Central memory CD4-positive, alpha-beta T cell (primary cell): ENCODE results near the gene ABCA1.
"Not testable (repeated sequence)": the region's sequence is repeated elsewhere in the genome, so short reads cannot be mapped to it uniquely, and the experiment has no call there.

Experiments used
- DNase-seq: peaks from one replicate; pipeline ENCODE4 v3.0.0; 2022

ABCA1 gene

DNA sequence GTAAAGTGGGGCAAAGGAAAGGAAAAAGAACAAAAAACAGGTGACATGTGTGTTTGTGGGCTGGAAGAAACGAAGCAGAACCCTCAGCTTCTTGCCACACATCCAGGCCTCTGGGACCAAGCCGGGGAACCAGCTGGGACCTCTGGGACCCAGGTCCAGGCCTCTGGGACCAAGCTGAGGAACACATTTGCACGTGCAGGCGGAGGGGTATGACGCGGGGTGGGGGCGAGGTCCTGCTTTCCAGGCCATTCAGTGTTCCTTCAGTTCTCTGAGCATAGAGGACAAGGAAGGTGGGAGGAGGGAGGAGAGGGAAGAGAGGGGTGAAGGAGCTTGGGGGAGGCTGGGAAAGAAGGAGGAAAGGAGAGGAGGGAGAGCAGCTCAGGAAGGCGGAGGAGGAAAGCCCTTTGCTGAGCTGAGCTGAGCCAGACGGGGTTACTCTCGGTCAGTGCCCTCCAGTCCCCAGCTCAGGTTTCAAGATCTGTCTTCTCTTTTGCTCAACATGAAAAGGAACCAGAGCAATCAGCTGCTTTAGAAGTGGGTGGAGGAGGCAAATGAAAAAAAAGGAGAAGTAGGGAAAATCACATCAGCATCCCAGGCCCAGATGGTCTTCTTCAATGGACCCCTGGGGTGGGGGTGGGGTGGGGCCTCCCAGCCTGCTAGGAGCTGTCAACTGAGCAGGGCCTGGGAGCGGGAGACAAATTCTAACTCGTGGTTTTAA, 59.1 kb downstream of the ABCA1 start:
- DNase-seq, result no peak

DNA sequence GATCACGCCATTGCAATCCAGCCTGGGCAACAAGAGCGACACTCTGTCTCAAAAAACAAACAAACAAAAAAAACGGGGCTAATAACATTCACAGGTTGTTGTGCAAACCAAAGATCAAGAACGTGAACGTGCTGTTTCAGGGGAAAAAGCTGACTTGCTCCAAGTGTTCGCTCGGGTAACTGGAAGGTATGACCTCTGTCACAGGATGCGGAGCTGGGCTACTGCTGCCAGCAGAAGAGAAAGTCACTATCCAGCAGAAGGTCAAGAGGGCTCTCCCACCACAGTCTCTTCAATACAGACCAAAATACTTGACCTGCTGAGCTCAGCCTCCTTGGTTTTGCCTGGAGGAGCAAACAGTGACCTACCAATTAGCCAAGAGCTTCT, 59.7 kb downstream of the ABCA1 start:
- DNase-seq, result no peak

DNA sequence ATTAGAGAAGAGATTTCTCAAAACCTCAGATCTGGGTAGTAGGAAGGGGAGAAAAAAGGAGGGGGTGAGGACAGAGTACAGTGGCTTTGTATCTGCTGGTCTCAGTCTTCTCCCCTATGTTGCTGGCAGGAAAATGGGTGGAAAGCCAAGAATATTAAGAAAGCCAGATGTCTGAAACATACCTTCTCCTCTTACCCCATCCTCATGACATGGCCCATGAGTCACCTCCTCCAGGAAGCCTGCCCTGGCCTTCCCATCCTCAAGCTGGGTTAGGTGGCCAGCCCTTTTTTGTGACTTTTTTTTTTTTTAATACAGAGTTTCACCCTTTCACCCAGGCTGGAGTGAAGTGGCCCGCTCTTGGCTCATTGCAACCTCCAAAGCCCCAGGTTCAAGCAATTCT, 61.8 kb downstream of the ABCA1 start:
- DNase-seq, result no peak

DNA sequence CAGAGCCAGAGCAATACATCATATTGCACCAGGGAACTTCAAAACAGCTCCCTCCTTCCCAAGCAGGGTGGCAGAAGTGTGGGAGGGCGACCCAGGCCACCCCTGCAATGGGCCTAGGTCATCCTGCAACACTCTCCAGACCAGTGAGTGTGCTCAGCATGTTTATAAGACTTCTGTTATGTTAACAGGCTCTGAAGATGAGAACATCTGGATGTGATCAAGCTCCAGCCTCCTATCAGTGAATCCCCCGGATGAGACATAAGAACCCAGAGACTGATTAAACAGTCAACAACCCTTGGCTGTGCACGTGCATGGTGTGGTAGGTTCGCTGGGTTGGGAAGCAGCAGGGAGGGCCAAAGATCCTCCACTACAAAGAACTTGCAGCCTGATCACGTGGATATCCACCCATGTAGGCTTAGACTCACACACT, 63.3 kb downstream of the ABCA1 start:
- no peak for DNase-seq

DNA sequence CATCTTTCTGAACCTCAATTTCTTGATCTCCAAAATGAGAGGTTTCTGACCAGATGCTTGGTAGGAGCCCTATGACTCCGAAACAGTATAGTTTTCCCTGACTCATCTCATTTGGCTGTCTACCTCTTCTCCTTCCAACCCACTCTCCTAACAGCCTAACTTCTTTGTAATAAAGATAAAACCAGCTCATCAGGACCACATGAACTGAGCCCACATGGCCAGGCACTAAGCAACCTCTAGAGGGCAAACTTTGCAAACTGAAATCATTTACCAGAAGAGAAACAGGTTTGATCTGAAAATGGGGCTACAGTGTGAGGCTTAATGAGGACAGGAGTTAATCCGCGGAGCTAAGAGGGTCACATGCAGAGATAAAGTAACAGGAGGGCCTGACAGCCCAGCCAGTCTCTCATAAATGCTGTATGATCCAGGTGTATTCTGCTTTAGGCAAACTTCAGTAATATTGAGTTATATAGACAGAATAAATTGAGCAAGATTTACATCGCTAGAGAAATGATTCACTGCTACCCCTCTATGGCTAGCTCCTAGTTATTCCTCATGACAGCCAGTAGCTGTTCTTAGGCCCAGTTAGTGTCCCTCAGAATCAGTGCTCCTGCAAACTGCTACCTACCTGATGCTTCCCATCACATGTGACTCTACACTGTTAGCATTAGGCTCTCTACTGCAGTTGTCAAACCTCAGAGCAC, 64.6 kb downstream of the ABCA1 start:
- peak; percentile 39 for DNase-seq

DNA sequence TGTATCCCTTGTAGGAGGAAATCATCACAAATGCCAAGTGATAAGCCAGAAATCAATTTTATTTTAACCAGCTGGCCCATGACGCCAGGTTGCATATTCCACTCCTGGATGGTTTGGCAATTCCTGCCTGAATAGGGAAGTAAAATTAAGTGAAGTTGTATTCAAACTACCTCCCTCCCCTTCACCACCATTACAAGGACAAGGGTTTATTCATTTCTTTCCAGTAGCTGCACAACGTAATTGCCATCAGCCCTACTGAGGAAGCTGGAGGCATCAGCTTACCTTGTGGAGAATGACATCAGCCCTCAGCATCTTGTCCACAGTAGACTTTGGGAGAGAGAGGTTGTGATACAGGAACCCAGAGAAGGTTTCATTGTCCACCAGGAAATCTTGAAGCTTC, 66.6 kb downstream of the ABCA1 start:
- DNase-seq, result no peak

DNA sequence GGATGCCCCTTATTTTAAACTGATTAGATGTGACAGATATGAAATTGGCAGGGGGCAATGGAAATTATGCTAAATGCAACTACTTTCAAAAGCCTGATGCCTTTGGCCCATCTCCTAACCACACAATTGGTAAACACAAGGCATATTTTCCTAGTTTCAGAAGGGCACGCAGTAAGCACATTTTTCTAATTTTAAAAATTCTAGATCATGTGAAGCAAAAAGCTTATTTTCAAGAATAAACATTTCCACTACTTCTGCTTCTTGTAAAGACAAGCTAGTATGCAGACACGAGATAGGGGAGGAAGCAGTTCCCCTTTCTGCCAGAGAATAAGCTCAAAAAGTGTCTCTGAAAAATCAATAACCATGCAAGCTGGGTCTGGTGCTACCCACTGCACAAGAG, 67.7 kb downstream of the ABCA1 start:
- DNase-seq, result no peak

DNA sequence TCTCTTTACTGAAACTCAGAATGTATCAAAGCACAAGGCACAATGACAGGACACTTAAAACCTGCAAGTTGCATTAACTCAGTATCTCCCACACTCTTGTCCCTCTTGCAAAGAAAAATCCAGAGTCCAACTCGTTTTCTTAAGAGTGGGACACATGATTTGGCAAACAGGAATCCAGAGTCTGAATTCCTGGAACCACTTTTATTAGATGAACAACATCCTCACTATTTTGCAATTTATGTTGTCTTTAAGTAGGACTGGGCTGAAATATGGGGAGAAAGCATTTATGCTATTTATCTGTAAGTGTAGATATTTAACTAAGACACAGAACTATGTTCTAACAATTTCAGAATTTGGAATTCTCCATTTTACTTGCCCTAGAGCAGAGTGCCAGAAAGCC, 69.1 kb downstream of the ABCA1 start:
- DNase-seq, result no peak

DNA sequence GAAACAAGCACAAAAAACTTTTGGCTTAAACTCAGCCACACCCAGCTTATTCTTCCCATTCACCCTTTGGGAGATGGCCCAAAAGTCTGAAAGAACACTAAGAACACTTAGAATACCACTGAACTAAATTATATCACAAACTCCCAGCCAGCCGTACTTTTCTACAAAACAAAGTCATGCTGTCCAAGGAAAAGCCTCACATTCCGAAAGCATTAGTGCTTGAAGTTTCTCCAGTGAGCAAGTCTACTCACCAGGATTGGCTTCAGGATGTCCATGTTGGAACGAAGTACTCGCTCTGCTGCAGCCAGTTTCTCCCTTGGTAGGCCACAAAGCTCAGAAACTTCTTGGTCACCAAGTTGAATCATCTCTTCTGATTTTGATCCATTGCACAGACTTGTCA, 69.7 kb downstream of the ABCA1 start:
- DNase-seq, result no peak

DNA sequence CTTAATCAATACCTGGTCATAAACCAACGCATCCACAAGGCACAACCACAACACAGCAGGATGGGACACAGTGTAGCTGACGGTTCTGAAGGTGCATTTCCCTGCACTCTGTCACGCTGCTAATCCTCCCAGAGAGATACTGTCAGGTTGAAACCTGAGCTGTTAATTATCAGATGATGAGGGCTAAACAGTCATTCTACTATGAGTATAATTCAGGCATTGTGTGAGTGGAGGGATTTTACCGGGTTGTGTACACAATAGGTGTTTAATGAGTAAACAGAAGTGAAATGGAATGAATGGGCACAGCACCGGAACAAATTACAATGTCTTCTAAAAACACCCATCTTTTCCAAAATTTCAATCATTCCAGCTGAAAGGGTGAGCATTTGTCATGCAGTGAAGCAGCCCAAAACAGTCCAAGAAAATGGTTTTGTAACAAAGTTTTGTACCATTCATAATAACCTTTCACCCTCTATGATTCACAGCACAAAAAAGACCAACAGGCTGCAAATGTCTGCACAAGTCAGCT, 71.5 kb downstream of the ABCA1 start:
- no peak for DNase-seq

DNA sequence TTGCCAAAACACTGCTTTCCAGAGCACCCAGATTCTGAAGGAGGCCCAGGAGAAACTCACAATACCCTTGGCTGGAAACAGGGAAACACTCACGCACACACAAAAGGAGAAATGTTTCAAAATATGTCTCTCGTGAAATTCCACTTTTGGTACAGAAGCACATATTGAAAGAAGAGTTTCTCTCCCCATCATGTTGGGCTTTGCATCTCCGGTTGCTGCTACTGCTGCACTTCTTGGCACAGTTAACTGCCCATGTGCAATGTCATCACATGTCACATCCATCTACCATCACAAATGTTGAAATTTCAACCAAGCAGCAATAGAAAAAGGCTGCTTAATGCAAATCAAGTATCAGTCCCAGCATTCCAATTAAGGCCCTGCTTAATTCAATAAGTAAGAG, 72.1 kb downstream of the ABCA1 start:
- no peak for DNase-seq

DNA sequence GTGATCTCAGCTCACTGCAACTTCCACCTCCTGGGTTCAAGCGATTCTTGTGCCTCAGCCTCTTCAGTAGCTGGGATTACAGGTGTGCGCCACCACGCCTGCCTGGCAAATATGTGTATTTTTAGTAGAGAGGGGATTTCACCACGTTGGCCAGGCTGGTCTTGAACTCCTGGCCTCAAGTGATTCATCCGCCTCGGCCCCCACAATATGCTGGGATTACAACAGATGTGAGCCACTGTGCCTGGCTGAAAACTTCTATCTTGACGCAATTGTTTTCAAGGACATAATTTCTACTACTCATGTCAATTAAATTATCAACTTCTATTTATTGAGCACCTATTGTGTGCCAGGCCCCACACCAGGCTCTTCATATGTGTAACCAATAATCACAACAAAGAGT, 72.7 kb downstream of the ABCA1 start:
- not testable (repeated sequence) for DNase-seq

DNA sequence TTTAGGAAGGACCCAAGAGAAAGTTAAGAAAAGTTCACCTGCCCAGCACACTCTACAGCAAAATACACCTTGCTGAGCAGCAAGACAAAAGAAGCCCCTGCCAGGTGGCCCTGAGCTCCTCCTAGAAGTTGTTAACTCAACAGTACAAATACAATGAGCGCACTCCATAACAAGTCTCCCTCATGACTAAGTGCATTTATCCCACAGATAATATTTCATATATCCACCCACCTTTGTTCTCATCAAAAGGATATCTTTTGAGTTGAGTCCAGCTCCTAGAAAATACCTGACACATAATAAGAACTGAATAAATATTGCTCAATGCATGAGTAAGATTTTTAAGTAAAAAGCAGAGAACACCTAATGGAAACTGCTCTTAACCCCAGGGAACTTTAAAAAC, 73.3 kb downstream of the ABCA1 start:
- no peak for DNase-seq

DNA sequence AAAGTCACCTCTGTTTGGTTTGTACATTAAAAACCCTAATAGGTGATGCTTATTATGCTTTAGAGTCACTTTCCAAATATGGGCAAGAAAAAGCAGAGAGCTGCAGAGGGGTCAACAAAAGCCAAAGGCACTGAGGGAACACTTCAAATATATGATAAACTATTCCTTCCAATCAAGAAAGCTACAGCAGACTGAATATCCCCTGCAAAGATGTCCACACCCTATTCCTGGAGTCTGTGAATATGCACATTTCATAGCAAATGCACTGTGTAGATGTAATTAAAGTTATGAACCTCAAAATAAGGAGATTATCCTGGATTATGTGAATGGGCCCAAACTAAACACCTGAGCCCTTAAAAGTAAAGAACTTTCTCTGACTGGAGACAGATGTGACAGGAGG, 74.3 kb downstream of the ABCA1 start:
- no peak for DNase-seq

DNA sequence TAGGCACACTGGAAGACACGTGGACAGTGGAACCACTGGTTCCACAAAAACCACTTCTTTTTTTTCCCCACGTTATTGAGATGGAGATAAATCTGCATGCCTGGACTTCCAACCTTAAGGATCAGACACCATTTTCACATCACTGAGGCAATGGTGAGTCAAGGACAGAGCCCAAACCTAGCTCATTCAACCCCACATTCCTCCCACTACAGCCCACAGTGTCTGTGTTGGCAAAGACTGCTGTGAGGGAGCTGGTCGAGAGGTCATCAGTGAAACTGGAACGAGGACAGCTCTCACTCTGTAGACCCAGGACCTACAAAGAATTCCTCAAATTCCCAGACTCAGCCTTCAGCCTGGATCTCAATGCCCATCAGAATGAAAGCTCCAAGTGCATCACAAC, 74.8 kb downstream of the ABCA1 start:
- DNase-seq, result no peak

DNA sequence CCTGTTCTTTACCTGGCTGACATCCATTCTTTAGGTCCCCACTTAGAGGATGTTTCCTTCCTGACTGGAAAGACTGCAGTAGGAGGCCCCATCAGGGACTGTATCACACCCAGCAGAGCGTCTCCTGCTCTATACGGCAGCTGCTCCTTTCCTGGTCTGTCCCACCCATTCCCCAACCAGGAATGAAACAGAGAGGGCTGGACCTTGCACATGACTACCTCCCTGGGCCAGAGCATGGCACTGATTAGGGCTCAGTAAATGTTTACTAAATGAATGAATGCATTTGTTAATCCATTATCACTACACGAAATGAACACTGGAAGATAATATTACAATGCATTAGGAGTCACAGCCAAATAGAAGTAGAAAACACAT, 76.4 kb downstream of the ABCA1 start:
- DNase-seq, result no peak

DNA sequence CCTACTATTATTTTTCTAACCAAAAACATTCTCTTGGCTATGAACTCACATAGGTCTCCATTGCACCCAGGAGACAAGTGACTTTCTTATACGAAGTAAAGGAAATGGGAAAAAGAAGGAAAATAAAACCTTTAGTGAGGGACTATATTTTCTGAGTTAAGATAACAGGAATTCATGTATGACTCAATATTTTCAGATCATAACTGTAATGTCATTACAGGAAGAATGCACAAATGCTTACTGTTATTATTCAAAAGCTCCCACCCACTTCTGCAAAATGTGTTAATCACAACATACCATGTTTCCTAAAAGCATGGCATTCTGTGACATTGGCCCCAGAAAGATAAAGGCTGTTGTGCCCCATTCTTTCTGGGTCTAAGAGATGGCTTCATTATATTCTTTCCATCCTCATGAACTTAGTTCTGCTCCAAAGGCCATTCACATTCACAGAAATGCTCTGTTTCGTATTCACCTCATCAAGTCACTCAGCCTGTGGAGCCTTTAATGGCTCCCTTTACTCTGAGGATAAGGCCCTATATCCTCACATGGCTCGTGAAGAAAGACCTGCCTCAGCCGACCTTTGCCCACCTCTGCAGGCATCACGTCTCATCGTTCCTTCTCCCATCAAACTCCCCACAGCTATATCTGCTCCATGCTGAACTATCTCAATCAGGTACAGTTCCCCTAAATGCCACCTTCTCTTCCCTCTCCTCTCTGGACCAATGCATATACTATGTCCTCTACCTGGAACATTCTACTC, 77.0 kb downstream of the ABCA1 start:
- no peak for DNase-seq

DNA sequence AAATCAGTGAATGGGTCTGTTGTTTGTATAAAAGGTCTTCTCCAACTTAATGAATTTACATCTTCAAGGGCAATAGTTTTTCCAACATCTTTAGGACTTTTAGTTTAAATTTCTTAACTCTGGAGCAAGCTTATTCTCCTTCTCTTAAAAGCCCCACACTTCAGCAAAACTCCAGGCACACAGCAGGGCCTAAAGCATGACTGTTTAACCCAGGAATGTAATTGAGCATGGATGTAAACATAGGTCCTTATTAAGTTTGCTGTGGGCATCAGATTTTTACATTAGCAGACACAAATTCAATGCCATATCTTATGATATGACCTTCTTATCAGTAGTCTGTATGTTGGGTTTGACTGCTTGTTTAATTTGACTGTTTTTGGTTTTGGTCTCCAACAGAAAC, 78.9 kb downstream of the ABCA1 start:
- no peak for DNase-seq

DNA sequence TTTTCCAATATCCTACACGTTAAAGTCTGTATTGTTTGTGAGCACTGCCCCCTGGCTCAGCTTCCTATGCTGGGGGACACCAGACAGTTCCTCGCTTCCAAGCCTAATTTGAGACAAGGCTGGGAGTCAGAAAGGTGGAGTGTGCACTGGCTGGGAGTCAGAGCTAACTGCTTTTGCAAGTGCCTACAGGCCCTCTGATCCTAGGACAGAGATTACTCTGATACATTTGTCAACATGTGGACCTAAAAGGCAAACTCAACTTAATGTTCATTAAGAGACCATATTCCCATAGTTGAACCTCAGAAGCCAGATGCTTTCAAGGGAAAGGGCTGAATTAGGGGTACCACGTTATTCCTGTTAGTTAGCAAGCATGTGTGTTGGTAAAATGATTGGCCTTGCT, 83.2 kb downstream of the ABCA1 start:
- DNase-seq, result no peak

DNA sequence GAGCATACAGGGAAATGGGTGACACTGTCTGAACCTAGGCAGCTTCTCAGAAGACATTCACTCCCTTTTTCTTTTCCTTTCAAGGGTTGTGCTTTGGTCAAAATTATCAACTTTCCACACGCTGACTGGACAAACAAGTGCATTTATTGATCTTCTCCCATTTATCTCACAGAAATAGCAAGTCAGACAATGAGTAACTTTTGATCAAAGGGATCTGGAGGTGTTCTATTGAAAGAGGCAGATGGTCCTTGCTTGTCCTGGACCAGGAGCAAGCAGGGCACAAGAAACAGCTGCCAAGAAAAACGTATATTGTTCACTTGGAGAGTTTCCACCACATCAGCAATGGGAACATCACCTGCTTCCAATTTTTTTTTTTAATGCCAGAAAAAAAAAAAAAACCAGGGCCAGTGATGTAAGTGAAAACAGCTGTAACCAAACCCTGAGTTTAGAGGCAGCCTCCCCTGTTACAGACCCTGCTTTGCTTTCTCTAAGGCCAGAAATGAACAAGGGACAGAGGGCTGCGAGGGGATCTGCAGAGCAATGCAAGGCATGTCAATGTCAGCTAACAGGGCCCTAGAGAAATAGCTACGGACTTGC, 84.2 kb downstream of the ABCA1 start:
- DNase-seq, result no peak

DNA sequence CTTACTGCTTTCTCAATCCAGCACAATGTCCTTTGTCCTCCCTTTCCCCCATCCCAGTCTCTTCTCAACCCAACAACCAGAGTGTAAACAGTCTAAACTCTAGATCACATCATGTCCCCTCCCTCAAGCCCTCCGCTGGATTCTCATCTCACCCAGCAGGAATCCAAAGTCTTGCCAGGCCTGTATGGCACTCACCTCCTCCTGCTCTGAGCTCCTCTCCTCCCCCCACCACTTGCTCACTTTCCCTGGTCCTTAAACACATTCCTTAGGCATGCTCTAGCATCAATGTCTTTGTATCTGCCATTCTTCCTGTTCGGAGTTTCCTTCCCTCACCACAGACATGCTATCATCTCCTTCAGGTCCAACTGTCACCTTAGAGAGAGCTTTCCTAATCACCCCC, 85.3 kb downstream of the ABCA1 start:
- no peak for DNase-seq

DNA sequence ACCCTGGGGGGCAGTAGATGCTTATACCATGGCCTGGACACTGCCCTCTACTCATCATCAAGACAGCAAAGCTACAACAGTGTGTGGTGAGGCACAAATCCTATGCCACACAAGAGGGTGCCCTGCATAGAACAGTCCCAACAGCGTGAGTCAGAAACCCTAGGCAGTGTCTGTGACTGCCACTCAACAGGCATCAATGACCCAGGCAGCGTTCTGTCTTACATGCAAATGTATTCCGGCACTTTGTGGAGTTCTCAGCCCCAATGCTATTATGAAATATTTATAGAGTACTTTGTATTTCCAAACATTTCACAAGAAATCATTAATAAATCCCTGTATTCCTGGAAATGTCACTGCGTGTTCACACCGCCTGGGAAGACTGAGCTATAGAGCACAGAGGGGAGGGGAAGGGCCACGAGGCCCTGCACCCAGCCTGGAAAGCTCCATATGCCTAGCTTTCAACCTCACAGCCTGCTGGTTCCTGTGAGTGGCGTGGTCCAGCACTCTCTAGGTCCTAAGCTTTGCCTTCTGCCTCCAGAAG, 86.3 kb downstream of the ABCA1 start:
- DNase-seq, result no peak

DNA sequence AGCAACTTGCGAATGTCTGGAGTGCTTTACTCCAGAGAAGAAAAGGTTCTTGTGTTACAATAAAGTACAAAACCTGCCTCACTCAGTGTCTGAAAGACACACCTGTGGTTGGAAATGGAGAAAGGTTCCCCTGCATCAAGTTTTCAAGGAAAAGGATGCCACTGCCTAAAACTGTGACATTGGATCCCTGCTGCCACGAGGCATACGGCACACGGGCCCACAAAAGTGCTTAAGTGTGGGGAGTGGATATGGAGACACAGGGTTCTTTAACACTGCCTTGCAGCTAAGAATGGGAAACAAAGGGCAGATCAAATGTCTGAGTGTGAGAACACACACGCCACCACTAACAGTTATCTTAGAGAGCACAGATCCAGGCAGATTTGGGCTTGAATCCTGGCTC, 89.0 kb downstream of the ABCA1 start:
- DNase-seq, result no peak
